ENCODE results near the gene PROCA1. TPM values are rescaled to one million over a fixed set of nuclear protein-coding genes. Genes with fewer than 3 reads are reported as not detected.

The PROCA1 gene
- total RNA-seq, 1 experiment from 2014 or later: 4.6 TPM

DNA sequence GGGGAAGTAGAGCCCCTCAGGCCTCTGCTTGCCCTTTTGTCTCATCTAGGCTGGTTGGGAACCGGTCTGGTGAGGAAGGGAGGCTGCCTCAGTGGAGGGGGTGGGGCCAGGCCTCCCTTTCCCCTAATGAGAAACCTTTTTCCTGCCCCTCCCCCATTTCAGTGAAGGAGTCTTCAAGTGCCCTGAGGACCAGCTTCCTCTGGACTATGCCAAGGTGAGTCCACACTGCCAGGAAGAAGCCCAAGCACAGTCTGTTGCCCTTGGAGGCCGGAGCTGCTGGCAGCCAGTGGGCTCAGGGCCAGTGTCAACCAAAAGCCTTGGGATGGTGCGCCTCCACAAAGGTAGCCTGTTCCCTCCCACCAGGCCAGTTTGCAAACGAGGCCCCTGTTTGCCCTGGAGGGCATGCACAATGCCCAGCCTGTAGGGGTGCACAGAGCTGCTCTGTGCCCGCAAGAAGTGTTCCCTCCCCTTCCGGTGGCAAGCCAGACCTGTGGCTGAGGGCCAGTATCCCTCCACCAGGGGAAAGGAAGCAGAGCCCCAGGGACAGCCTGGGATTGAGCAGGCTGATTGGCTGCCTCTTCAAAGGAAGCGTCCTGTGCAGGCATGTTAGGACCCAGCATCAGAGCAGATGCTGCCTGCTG lies 35.5 kb upstream of the PROCA1 start:
- POLR2A ChIA-PET (ENCODE audit: low non-redundant PET): no interaction called here
- CTCF ChIA-PET: interaction anchor here (0.5 to 3.2 kb wide), 2 partner anchors 20 to 146 kb away, joined by 7 to 17 read pairs; partner anchors contain the start of gene TLCD1
- peaks cover 32% of the 10 kb centered on the region for H3K4me1 ChIP-seq (ENCODE audit: insufficient read depth, low read length, poor library complexity, severe bottlenecking)
- H3K36me3 ChIP-seq (ENCODE audit: insufficient read depth, low read length, poor library complexity, severe bottlenecking): peaks cover 43% of the 10 kb centered on the region
- H3K27ac ChIP-seq (ENCODE audit: low read depth, low read length, poor library complexity, severe bottlenecking): peak overlapping the region; percentile 94
- intact Hi-C loops (cut with micrococcal nuclease; ENCODE audit: unreplicated experiment): loop anchor here (5.0 kb wide), 1 partner anchor 155 kb away; the partner anchor contains the start of gene DHRS13
- H3K4me3 ChIP-seq (ENCODE audit: low read depth, low read length, poor library complexity, severe bottlenecking): no peak overlapping the region
- H3K27me3 ChIP-seq (replicated peaks; ENCODE audit: insufficient read depth, low read depth, low read length, poor library complexity): no peaks in the 10 kb centered on the region
- H3K9me3 ChIP-seq (ENCODE audit: low read depth, low read length, poor library complexity, severe bottlenecking): no peaks in the 10 kb centered on the region
- DNase-seq (ENCODE audit: low spot score): no peak
- TF ChIP-seq, protein P1, sequence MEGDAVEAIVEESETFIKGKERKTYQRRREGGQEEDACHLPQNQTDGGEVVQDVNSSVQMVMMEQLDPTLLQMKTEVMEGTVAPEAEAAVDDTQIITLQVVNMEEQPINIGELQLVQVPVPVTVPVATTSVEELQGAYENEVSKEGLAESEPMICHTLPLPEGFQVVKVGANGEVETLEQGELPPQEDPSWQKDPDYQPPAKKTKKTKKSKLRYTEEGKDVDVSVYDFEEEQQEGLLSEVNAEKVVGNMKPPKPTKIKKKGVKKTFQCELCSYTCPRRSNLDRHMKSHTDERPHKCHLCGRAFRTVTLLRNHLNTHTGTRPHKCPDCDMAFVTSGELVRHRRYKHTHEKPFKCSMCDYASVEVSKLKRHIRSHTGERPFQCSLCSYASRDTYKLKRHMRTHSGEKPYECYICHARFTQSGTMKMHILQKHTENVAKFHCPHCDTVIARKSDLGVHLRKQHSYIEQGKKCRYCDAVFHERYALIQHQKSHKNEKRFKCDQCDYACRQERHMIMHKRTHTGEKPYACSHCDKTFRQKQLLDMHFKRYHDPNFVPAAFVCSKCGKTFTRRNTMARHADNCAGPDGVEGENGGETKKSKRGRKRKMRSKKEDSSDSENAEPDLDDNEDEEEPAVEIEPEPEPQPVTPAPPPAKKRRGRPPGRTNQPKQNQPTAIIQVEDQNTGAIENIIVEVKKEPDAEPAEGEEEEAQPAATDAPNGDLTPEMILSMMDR (conservative IDR thresholded peaks at IDR 0.05; ENCODE audit: low read depth, low read length): no peak
- TF ChIP-seq EZH2 (IDR thresholded peaks at IDR 0.05; ENCODE audit: borderline replicate concordance, low read depth, low read length, poor library complexity, severe bottlenecking): no peak
- no TSS peak for BruUV-seq (replicated peaks)

DNA sequence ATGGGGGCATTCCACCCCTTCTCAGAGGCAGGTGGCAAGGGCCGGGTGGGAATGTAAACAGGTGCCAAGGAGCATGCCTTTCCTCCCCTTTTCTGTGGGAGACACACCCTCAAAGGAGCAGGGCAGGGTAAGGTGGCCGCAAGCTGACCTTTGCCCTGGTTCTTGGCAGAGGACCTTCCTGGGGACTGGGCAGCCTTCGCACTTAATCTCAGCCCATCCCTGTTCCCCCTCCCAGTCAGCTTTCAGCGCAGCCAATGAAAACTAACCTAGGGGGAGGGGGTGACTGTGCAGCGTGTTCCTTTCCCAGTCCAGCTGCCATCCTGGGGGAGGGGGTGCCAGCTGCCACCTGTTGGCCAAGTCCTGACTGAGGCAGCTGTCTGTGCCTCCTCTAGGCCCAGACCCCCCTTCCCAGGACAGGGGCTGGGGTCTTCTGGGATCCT lies 34.9 kb upstream of the PROCA1 start:
- POLR2A ChIA-PET (ENCODE audit: low non-redundant PET): no interaction called here
- H3K27me3 ChIP-seq (replicated peaks; ENCODE audit: insufficient read depth, low read depth, low read length, poor library complexity): no peaks in the 10 kb centered on the region
- peaks cover 32% of the 10 kb centered on the region for H3K4me1 ChIP-seq (ENCODE audit: insufficient read depth, low read length, poor library complexity, severe bottlenecking)
- H3K36me3 ChIP-seq (ENCODE audit: insufficient read depth, low read length, poor library complexity, severe bottlenecking): peaks cover 41% of the 10 kb centered on the region
- TF ChIP-seq, protein P1 (conservative IDR thresholded peaks at IDR 0.05; ENCODE audit: low read depth, low read length): no peak
- TF ChIP-seq EZH2 (IDR thresholded peaks at IDR 0.05; ENCODE audit: borderline replicate concordance, low read depth, low read length, poor library complexity, severe bottlenecking): no peak
- peak overlapping the region; percentile 72 for H3K4me3 ChIP-seq (ENCODE audit: low read depth, low read length, poor library complexity, severe bottlenecking)
- CTCF ChIA-PET: interaction anchor here (3.2 kb wide), 1 partner anchor 20 kb away, joined by 17 read pairs; the partner anchor contains the start of gene TLCD1
- peak overlapping the region; percentile 94 for H3K27ac ChIP-seq (ENCODE audit: low read depth, low read length, poor library complexity, severe bottlenecking)
- no peaks in the 10 kb centered on the region for H3K9me3 ChIP-seq (ENCODE audit: low read depth, low read length, poor library complexity, severe bottlenecking)
- intact Hi-C loops (cut with micrococcal nuclease; ENCODE audit: unreplicated experiment): loop anchor here (5.0 kb wide), 1 partner anchor 156 kb away; the partner anchor contains the start of gene DHRS13
- no peak for DNase-seq (ENCODE audit: low spot score)
- BruUV-seq (replicated peaks): no TSS peak

DNA sequence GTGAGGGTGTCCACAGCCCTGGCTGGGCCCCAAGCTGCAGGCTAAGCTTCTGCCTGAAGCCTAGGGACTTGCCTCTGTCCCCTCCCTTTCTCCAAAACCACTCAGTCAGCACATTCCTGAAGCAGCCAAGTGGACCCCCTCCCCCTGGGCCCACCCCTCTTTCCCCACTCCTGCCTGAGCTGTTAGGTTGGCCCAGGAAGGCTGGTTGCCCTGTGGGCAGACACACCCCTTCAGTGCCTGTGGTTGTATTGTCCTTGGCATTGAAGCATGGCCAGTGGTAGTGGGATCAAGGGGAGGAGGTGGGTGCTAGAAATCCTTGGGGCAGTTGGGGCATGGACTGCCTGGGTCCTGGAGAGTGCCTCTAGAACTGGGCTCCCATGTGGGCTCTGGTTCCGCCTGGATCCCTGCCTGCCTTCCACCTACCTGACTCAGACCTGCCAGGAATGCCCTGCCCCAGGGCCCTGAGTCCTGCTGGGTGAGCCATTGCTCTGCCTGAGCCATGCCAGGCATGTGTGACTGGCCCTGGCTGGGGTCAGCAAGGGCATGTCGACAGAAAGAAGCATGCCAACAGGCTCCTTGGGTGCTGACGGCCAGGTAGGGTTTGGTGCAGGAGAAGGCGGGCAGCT lies 34.2 kb upstream of the PROCA1 start:
- CTCF ChIA-PET: interaction anchor here (0.6 to 3.2 kb wide), 5 partner anchors 17 to 427 kb away, joined by 3 to 17 read pairs (median 4); partner anchors contain the start of genes NEK8 and TLCD1
- Histone ChIP-seq H3K27ac (ENCODE audit: low read depth, low read length, poor library complexity, severe bottlenecking) (peak overlapping the region; percentile 94), H3K4me1 (ENCODE audit: insufficient read depth, low read length, poor library complexity, severe bottlenecking) (peaks cover 32% of the 10 kb centered on the region), H3K27me3 (replicated peaks; ENCODE audit: insufficient read depth, low read depth, low read length, poor library complexity) (no peaks in the 10 kb centered on the region), H3K9me3 (ENCODE audit: low read depth, low read length, poor library complexity, severe bottlenecking) (no peaks in the 10 kb centered on the region), H3K4me3 (ENCODE audit: low read depth, low read length, poor library complexity, severe bottlenecking) (peak overlapping the region; percentile 72), H3K36me3 (ENCODE audit: insufficient read depth, low read length, poor library complexity, severe bottlenecking) (peaks cover 38% of the 10 kb centered on the region)
- peak; percentile 43 for DNase-seq (ENCODE audit: low spot score)
- no TSS peak for BruUV-seq (replicated peaks)
- intact Hi-C loops (cut with micrococcal nuclease; ENCODE audit: unreplicated experiment): loop anchor here (5.0 kb wide), 1 partner anchor 156 kb away; the partner anchor contains the start of gene DHRS13
- no peak for TF ChIP-seq EZH2 (IDR thresholded peaks at IDR 0.05; ENCODE audit: borderline replicate concordance, low read depth, low read length, poor library complexity, severe bottlenecking)
- TF ChIP-seq, protein P1 (conservative IDR thresholded peaks at IDR 0.05; ENCODE audit: low read depth, low read length): no peak
- POLR2A ChIA-PET (ENCODE audit: low non-redundant PET): interaction anchor here (0.6 kb wide), 1 partner anchor 78 kb away, joined by 4 read pairs; no protein-coding TSS in a partner anchor

Measured in A673 (cell line).